SU-DHL-6 (cell line): ENCODE measurements around the gene PC.

Experiments used
- H2AFZ ChIP-seq: fragments of 200-600 bp; sonication (generic); 2 replicates; pipeline ENCODE4 v1.6.1; 2014; ENCODE audit warnings: low read depth, mild to moderate bottlenecking, moderate library complexity, mixed read lengths, antibody characterized with exemption, low read length; ENCODE audit not compliant: severe bottlenecking
- H3F3A ChIP-seq: fragments of 200-600 bp; shearing (Covaris generic); 2 replicates; pipeline ENCODE4 v1.6.0; 2016; ENCODE audit warnings: antibody characterized with exemption, mild to moderate bottlenecking; ENCODE audit not compliant: insufficient read depth
- H3K27ac ChIP-seq: fragments of 200-600 bp; sonication (generic); 2 replicates; pipeline ENCODE4 v1.5.1; 2016; ENCODE audit warnings: low read depth, mild to moderate bottlenecking, low read length, moderate library complexity, mixed read lengths
- H3K27me3 ChIP-seq: fragments of 200-600 bp; sonication (generic), shearing (Covaris generic); 2 replicates; pipeline ENCODE4 v1.6.0; 2014; ENCODE audit warnings: mild to moderate bottlenecking, low read length
- H3K36me3 ChIP-seq: fragments of 200-600 bp; sonication (generic); 2 replicates; pipeline ENCODE4 v1.6.1; 2014; ENCODE audit warnings: mild to moderate bottlenecking, low read length, mixed read lengths
- H3K4me2 ChIP-seq: fragments of 300-600, 200-600 bp; shearing (Covaris generic), sonication (generic); 2 replicates; pipeline ENCODE4 v1.6.0; 2014; ENCODE audit warnings: low read length, low read depth, mild to moderate bottlenecking; ENCODE audit not compliant: poor library complexity, severe bottlenecking
- H3K4me3 ChIP-seq: fragments of 200-600 bp; sonication (generic); 2 replicates; pipeline ENCODE4 v1.5.1; 2014; ENCODE audit warnings: antibody characterized with exemption, low read length, mild to moderate bottlenecking, mixed read lengths; ENCODE audit not compliant: insufficient read depth, poor library complexity, severe bottlenecking
- H3K79me2 ChIP-seq: fragments of 200-600 bp; sonication (generic); 2 replicates; pipeline ENCODE4 v1.6.1; 2014; ENCODE audit warnings: mild to moderate bottlenecking, low read length, moderate library complexity; ENCODE audit not compliant: insufficient read depth
- H3K9ac ChIP-seq: fragments of 200-600 bp; sonication (generic); 2 replicates; pipeline ENCODE4 v1.7.0; 2014; ENCODE audit warnings: mild to moderate bottlenecking, low read length
- H3K9me2 ChIP-seq: fragments of 200-600 bp; sonication (generic); replicated peaks from 2 replicates; pipeline ENCODE4 v1.6.1; 2014; ENCODE audit warnings: low read length; ENCODE audit not compliant: insufficient read depth
- H3K9me3 ChIP-seq: fragments of 200-600 bp; sonication (generic); 2 replicates; pipeline ENCODE4 v1.6.1; 2014; ENCODE audit warnings: low read length, mixed read lengths; ENCODE audit not compliant: insufficient read depth
- H4K20me1 ChIP-seq: fragments of 200-600 bp; sonication (generic); 2 replicates; pipeline ENCODE4 v1.6.1; 2014; ENCODE audit warnings: low read depth, mild to moderate bottlenecking, antibody characterized with exemption, low read length, moderate library complexity, mixed read lengths
- CTCF ChIP-seq: fragments of 200-600 bp; sonication (generic); IDR thresholded peaks from one replicate; pipeline ENCODE4 v1.5.1; 2017; ENCODE audit warnings: antibody characterized with exemption, mild to moderate bottlenecking, low read length, moderate library complexity; ENCODE audit not compliant: insufficient read depth, poor library complexity, severe bottlenecking
- EZH2phosphoT487 ChIP-seq: fragments of 200-600 bp; sonication (generic), shearing (Covaris generic); conservative IDR thresholded peaks from 2 replicates; pipeline ENCODE4 v1.6.1; 2018; ENCODE audit warnings: mild to moderate bottlenecking, antibody characterized with exemption, low read length, moderate library complexity, mixed read lengths

Gene PC

GRCh38 chr11:66970807-66971442 lies 12.7 kb upstream of the PC start:
- Histone ChIP-seq H3K4me3 (no peak overlapping the region), H3K9ac (no peak overlapping the region), H3K4me2 (no peak overlapping the region), H4K20me1 (no peaks in the 10 kb centered on the region), H3K9me2 (no peaks in the 10 kb centered on the region), H3K79me2 (no peaks in the 10 kb centered on the region), H3K27ac (no peak overlapping the region), H2AFZ (no peak overlapping the region), H3K27me3 (no peaks in the 10 kb centered on the region), H3K36me3 (no peaks in the 10 kb centered on the region), H3F3A (no peaks in the 10 kb centered on the region), H3K9me3 (no peaks in the 10 kb centered on the region)
- TF ChIP-seq EZH2phosphoT487 (no peak), CTCF (no peak)

GRCh38 chr11:66970371-66970806 lies 12.2 kb upstream of the PC start:
- Histone ChIP-seq H4K20me1 (no peaks in the 10 kb centered on the region), H3K9me2 (no peaks in the 10 kb centered on the region), H3K27me3 (no peaks in the 10 kb centered on the region), H3K4me3 (no peak overlapping the region), H3K27ac (no peak overlapping the region), H3K9me3 (no peaks in the 10 kb centered on the region), H3K9ac (no peak overlapping the region), H3F3A (no peaks in the 10 kb centered on the region), H3K4me2 (no peak overlapping the region), H3K79me2 (no peaks in the 10 kb centered on the region), H2AFZ (no peak overlapping the region), H3K36me3 (no peaks in the 10 kb centered on the region)
- TF ChIP-seq CTCF (no peak), EZH2phosphoT487 (no peak)

- no peak overlapping the region for H3K4me2 ChIP-seq
- no peak overlapping the region for H2AFZ ChIP-seq
- H3K9me2 ChIP-seq: no peaks in the 10 kb centered on the region
- no peaks in the 10 kb centered on the region for H3K36me3 ChIP-seq
- H3K27me3 ChIP-seq: no peaks in the 10 kb centered on the region
- H3K27ac ChIP-seq: no peak overlapping the region
- no peaks in the 10 kb centered on the region for H4K20me1 ChIP-seq
- no peaks in the 10 kb centered on the region for H3K79me2 ChIP-seq
- H3K4me3 ChIP-seq: no peak overlapping the region
- no peak overlapping the region for H3K9ac ChIP-seq
- TF ChIP-seq EZH2phosphoT487: no peak
- no peak for TF ChIP-seq CTCF
- H3F3A ChIP-seq: no peaks in the 10 kb centered on the region
- H3K9me3 ChIP-seq: no peaks in the 10 kb centered on the region
These were observed 11.5 kb upstream of the PC start for GRCh38 chr11:66969584-66970225.
